Ovary (tissue), 9 donors: ENCODE results near the gene MCUB. TPM values are rescaled to one million over a fixed set of nuclear protein-coding genes. Genes with fewer than 3 reads are reported as not detected.

Source experiments
- DNase-seq, 5 donors: peaks; one replicate each; pipeline ENCODE4 v3.0.0-alpha.2; 2019 to 2020
- H3K27ac ChIP-seq, 2 donors: fragments of 200-600 bp; one replicate each; pipeline versions ENCODE4 v1.5.1 to v1.8.0; 2019 to 2022
- H3K27me3 ChIP-seq: fragments of 200-600 bp; one replicate; pipeline ENCODE4 v1.8.0; 2022
- H3K36me3 ChIP-seq: fragments of 200-600 bp; sonication (generic); one replicate; pipeline ENCODE4 v1.5.1; 2019
- H3K4me1 ChIP-seq: one replicate; pipeline ENCODE4 v1.8.1; 2013; ENCODE audit warnings: mild to moderate bottlenecking, moderate library complexity; ENCODE audit not compliant: insufficient read depth
- H3K4me3 ChIP-seq: fragments of 200-600 bp; sonication (generic); one replicate; pipeline ENCODE4 v1.5.1; 2017
- H3K9me3 ChIP-seq, 2 donors: fragments of 200-600 bp in 1 of 2; sonication (generic) in 1 of 2; one replicate each; pipeline versions ENCODE4 v1.5.1 to v1.8.1; 2013 to 2019; ENCODE audit warnings: mild to moderate bottlenecking in 1 of 2, moderate library complexity in 1 of 2
- CTCF ChIP-seq, 3 donors: fragments of 450-650 bp in 2 of 3; fragments of 200-600 bp in 1 of 3; IDR thresholded peaks; one replicate each; pipeline versions ENCODE4 v1.5.1 to v1.8.0; 2016 to 2022; ENCODE audit warnings: antibody characterized with exemption in 3 of 3, mild to moderate bottlenecking in 1 of 3
- EP300 ChIP-seq: sonication (generic); formaldehyde crosslinking; IDR thresholded peaks from one replicate; pipeline ENCODE4 v1.6.1; 2017; ENCODE audit warnings: antibody characterized with exemption
- POLR2A ChIP-seq: fragments of 450-650 bp; IDR thresholded peaks from one replicate; pipeline ENCODE4 v1.6.1; 2017; ENCODE audit warnings: antibody characterized with exemption, mild to moderate bottlenecking, moderate library complexity
- WGBS, 3 donors: extraction: QIAGEN DNeasy Blood & Tissue Kit in 1 of 3; methylation state at CpG; one replicate each; pipeline versions ENCODE4 v1.1.5 to v1.1.7; 2013 to 2017; 5-methylcytosine and 5-hydroxymethylcytosine counted together
- intact Hi-C, 4 donors: fragments of 100-400 bp; cut with DNase I; formaldehyde crosslinking; loops; one replicate each; pipeline versions ENCODE4 v1.11.0 to v1.15.1; 2022 to 2023
- polyA plus RNA-seq, 2 donors: library from polyadenylated mRNA; stranded (reverse); fragments of 200-250 nt in 1 of 2; fragments of 350-450 nt in 1 of 2; fragmentation: Illumina TruSeq in 1 of 2; extraction: RNeasy Lipid Tissue Mini Kit (QIAGEN cat#74804) in 1 of 2; gene quantifications; one replicate each; pipeline ENCODE4 v1.2.3, GENCODE V29; 2013 to 2014
- total RNA-seq, 7 donors: library from RNA; depleted of rRNA in 2 of 7; stranded (reverse); fragments of >200 nt in 2 of 7; fragmentation: NEBNext Ultra II Directional in 3 of 7; extraction: Animal tissue kit (Norgen Biotek cat#: 25700) in 3 of 7; gene quantifications; one replicate each; pipeline versions ENCODE4 v1.1.0 to v1.2.4, GENCODE V29; 2016 to 2023
- donor health status: DM: no; HTN: no; CAD: no; lungs with moderate emphysema.
- donor health status: DM: no; HTN: no; CAD: no.
- donor health status: Bipolar disorder and iron deficiency.
- donor health status: DM: yes; HTN: yes; CAD: no.
- donor health status: DM: no; HTN: no; CAD: no.
- donor health status: DM: yes; HTN: yes; CAD: no.

MCUB gene
- total and polyA plus RNA-seq, 9 donors, result 7.6 to 18.5 (median 8.8) TPM

- Histone ChIP-seq H3K27ac (no peak overlapping the region), H3K27me3 (no peaks in the 10 kb centered on the region), H3K36me3 (no peaks in the 10 kb centered on the region), H3K9me3 (no peaks in the 10 kb centered on the region), H3K4me3 (no peak overlapping the region), H3K4me1 (no peaks in the 10 kb centered on the region)
- TF ChIP-seq POLR2A (no peak), EP300 (no peak)
- no peak for DNase-seq
- intact Hi-C loops, result no loop called here
- 91 to 94% (median 92%) methylated on average over 7 of the region's 7 CpGs for WGBS, 3 donors
Observed at GRCh38 chr4:109622626-109623025, 62.6 kb downstream of the MCUB start.

GRCh38 chr4:109624536-109624935, 64.5 kb downstream of the MCUB start:
- Histone ChIP-seq H3K4me3 (no peak overlapping the region), H3K9me3 (no peaks in the 10 kb centered on the region), H3K27me3 (no peaks in the 10 kb centered on the region), H3K4me1 (no peaks in the 10 kb centered on the region), H3K27ac (no peak overlapping the region), H3K36me3 (no peaks in the 10 kb centered on the region)
- DNase-seq, result no peak
- intact Hi-C loops, result no loop called here
- no peak for TF ChIP-seq POLR2A
- no peak for TF ChIP-seq EP300
- no peak for TF ChIP-seq CTCF (IDR thresholded peaks at IDR 0.05)
- 91 to 96% (median 95%) methylated on average over 2 of the region's 2 CpGs for WGBS, 3 donors

GRCh38 chr4:109627361-109627760, 67.3 kb downstream of the MCUB start:
- intact Hi-C loops, result no loop called here

GRCh38 chr4:109629775-109630174, 69.7 kb downstream of the MCUB start:
- no peak for DNase-seq
- intact Hi-C loops, result no loop called here
- Histone ChIP-seq H3K27me3 (no peaks in the 10 kb centered on the region), H3K4me3 (no peak overlapping the region), H3K36me3 (no peaks in the 10 kb centered on the region), H3K9me3 (no peaks in the 10 kb centered on the region), H3K27ac (no peak overlapping the region), H3K4me1 (peaks cover 2% of the 10 kb centered on the region)
- TF ChIP-seq CTCF (IDR thresholded peaks at IDR 0.05), result no peak
- no peak for TF ChIP-seq POLR2A
- no peak for TF ChIP-seq EP300
- 56 to 63% (median 60%) methylated on average over 4 of the region's 4 CpGs for WGBS, 3 donors

More at GRCh38 chr4:109627361-109627760, 67.3 kb downstream of the MCUB start:
- H3K9me3 ChIP-seq, result no peaks in the 10 kb centered on the region
- no peak overlapping the region for H3K4me3 ChIP-seq
- no peak overlapping the region for H3K27ac ChIP-seq
- no peaks in the 10 kb centered on the region for H3K36me3 ChIP-seq
- 87 to 94% (median 90%) methylated on average over 4 of the region's 4 CpGs for WGBS, 3 donors
- H3K4me1 ChIP-seq, result peaks cover 2% of the 10 kb centered on the region
- TF ChIP-seq CTCF (IDR thresholded peaks at IDR 0.05) (no peak), EP300 (no peak), POLR2A (no peak)
- no peak for DNase-seq
- no peaks in the 10 kb centered on the region for H3K27me3 ChIP-seq

- Histone ChIP-seq H3K27me3 (no peaks in the 10 kb centered on the region), H3K27ac (no peak overlapping the region), H3K9me3 (no peaks in the 10 kb centered on the region), H3K36me3 (no peaks in the 10 kb centered on the region), H3K4me1 (peaks cover 2% of the 10 kb centered on the region), H3K4me3 (no peak overlapping the region)
- DNase-seq, result peak in 3 of 5 donors; percentile 18 to 46 (median 35)
- 12 to 15% (median 14%) methylated on average over 5 of the region's 5 CpGs for WGBS, 3 donors
- TF ChIP-seq POLR2A, result no peak
- intact Hi-C loops, result no loop called here
Observed at GRCh38 chr4:109631532-109632108, 71.6 kb downstream of the MCUB start.
